Measurements from ENCODE around the gene SMAD1. TPM values are rescaled to one million over a fixed set of nuclear protein-coding genes. Genes with fewer than 3 reads are reported as not detected.

SMAD1 gene
- total and polyA plus RNA-seq, 8 donors, result 22.0 to 57.4 (median 47.9) TPM

GRCh38 chr4:145539671-145540070 is 58.0 kb downstream of the SMAD1 start:
- intact Hi-C loops (cut with DNase I), result no loop called here
- Histone ChIP-seq H3K27me3 (no peaks in the 10 kb centered on the region), H3K27ac (no peak overlapping the region), H3K36me3 (no peaks in the 10 kb centered on the region), H3K9me3 (no peaks in the 10 kb centered on the region), H3K4me1 (peaks cover 0 to 21% of the 10 kb centered on the region in 2 donors), H3K4me3 (no peak overlapping the region)
- TF ChIP-seq CTCF (IDR thresholded peaks at IDR 0.05), result no peak
- DNase-seq (no peak), ATAC-seq (peak; percentile 62)

- no peaks in the 10 kb centered on the region for H3K36me3 ChIP-seq
- no peak overlapping the region for H3K4me3 ChIP-seq
- TF ChIP-seq CTCF (IDR thresholded peaks at IDR 0.05), result no peak
- peaks cover 3 to 27% of the 10 kb centered on the region in 2 donors for H3K4me1 ChIP-seq
- intact Hi-C loops (cut with DNase I), result no loop called here
- no peaks in the 10 kb centered on the region for H3K9me3 ChIP-seq
- H3K27ac ChIP-seq, result no peak overlapping the region
- ATAC-seq (no peak), DNase-seq (no peak)
- H3K27me3 ChIP-seq, result no peaks in the 10 kb centered on the region
Observed at GRCh38 chr4:145540235-145540634, 58.6 kb downstream of the SMAD1 start.

DNA sequence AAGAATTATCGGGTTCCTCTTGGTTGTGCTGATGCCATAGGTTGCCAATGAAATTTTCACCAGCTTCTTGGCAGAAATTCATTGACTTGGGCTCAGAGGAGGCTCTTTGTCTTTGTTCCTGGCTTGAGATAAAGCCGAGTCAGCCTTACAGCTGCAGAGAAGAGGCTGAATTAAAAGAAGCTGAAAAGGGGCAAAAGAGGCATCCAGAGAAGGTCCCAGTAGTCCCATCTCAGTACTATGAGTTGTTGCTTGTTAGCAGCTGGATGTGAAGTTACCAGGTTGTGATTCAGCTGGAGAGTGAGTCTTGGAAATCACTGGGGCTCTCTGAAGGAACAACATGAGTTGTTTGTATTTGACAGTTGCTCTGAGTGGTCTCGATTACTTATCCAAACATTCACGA is 59.7 kb downstream of the SMAD1 start:
- no peak for DNase-seq
- Histone ChIP-seq H3K4me3 (no peak overlapping the region), H3K9me3 (no peaks in the 10 kb centered on the region), H3K27ac (no peak overlapping the region), H3K36me3 (no peaks in the 10 kb centered on the region), H3K4me1 (peaks cover 11 to 38% of the 10 kb centered on the region in 2 donors), H3K27me3 (no peaks in the 10 kb centered on the region)
- no peak for TF ChIP-seq CTCF (IDR thresholded peaks at IDR 0.05)
- no peak for ATAC-seq
- intact Hi-C loops (cut with DNase I), result no loop called here

- peaks cover 11 to 28% of the 10 kb centered on the region in 2 donors for H3K4me1 ChIP-seq
- intact Hi-C loops (cut with DNase I), result no loop called here
- no peak for TF ChIP-seq CTCF (IDR thresholded peaks at IDR 0.05)
- H3K9me3 ChIP-seq, result no peaks in the 10 kb centered on the region
- ATAC-seq (peak; percentile 9), DNase-seq (peak in 2 of 4 donors; percentile 43 to 44)
- H3K27me3 ChIP-seq, result no peaks in the 10 kb centered on the region
- H3K27ac ChIP-seq, result peak overlapping the region; percentile 54
- H3K36me3 ChIP-seq, result peaks cover 0 to 11% of the 10 kb centered on the region in 2 donors
- no peak overlapping the region for H3K4me3 ChIP-seq
Observed at GRCh38 chr4:145545031-145545430, 63.4 kb downstream of the SMAD1 start.

GRCh38 chr4:145545538-145546174 is 64.0 kb downstream of the SMAD1 start:
- peaks cover 0 to 11% of the 10 kb centered on the region in 2 donors for H3K36me3 ChIP-seq
- intact Hi-C loops (cut with DNase I), result no loop called here
- peak; percentile 91 for ATAC-seq
- H3K4me1 ChIP-seq, result peaks cover 11 to 25% of the 10 kb centered on the region in 2 donors
- H3K27me3 ChIP-seq, result no peaks in the 10 kb centered on the region
- H3K9me3 ChIP-seq, result no peaks in the 10 kb centered on the region
- peak overlapping the region; percentile 54 for H3K27ac ChIP-seq
- TF ChIP-seq CTCF (IDR thresholded peaks at IDR 0.05), result no peak
- peak in 2 of 4 donors; percentile 81 to 87 for DNase-seq
- H3K4me3 ChIP-seq, result no peak overlapping the region
